KMS-11 (cell line): ENCODE data around the gene TMEM128.
A peak's percentile ranks its signal among the peaks of the same experiment; 100 is the strongest.

Source experiments
- H2AFZ ChIP-seq: fragments of 200-600 bp; sonication (generic); 2 replicates; pipeline ENCODE4 v1.6.1; 2016; ENCODE audit warnings: antibody characterized with exemption, mixed run types, low read depth
- H3K27ac ChIP-seq: fragments of 200-600 bp; sonication (generic); 2 replicates; pipeline ENCODE4 v1.6.1; 2016; ENCODE audit warnings: mild to moderate bottlenecking, mixed run types
- H3K27me3 ChIP-seq: fragments of 200-600 bp; sonication (generic); 2 replicates; pipeline ENCODE4 v1.6.1; 2017; ENCODE audit warnings: mild to moderate bottlenecking, low read depth, mixed run types, moderate library complexity; ENCODE audit not compliant: insufficient read depth
- H3K36me3 ChIP-seq: fragments of 200-600 bp; sonication (generic); 2 replicates; pipeline ENCODE4 v1.6.1; 2017; ENCODE audit warnings: mild to moderate bottlenecking, mixed run types; ENCODE audit not compliant: insufficient read depth
- H3K4me1 ChIP-seq: fragments of 200-600 bp; sonication (generic); 2 replicates; pipeline ENCODE4 v1.6.1; 2016; ENCODE audit warnings: mild to moderate bottlenecking, low read depth, mixed run types; ENCODE audit not compliant: poor library complexity, severe bottlenecking
- H3K4me2 ChIP-seq: fragments of 200-600 bp; sonication (generic); 2 replicates; pipeline ENCODE4 v1.7.0; 2016; ENCODE audit warnings: mild to moderate bottlenecking, mixed run types
- H3K4me3 ChIP-seq: fragments of 200-600 bp; sonication (generic); IDR thresholded peaks from 2 replicates; pipeline ENCODE4 v1.6.1; 2017; ENCODE audit warnings: low read depth, low read length, mixed read lengths; ENCODE audit not compliant: insufficient read depth
- H3K79me2 ChIP-seq: fragments of 200-600 bp; sonication (generic); 2 replicates; pipeline ENCODE4 v1.6.1; 2016; ENCODE audit warnings: low read depth, mixed run types; ENCODE audit not compliant: insufficient read depth
- H3K9ac ChIP-seq: fragments of 200-600 bp; sonication (generic); 2 replicates; pipeline ENCODE4 v1.6.1; 2016; ENCODE audit warnings: mild to moderate bottlenecking, mixed run types
- H4K20me1 ChIP-seq: fragments of 200-600 bp; sonication (generic); 2 replicates; pipeline ENCODE4 v1.6.1; 2016; ENCODE audit warnings: mild to moderate bottlenecking, mixed run types; ENCODE audit not compliant: insufficient read depth
- CTCF ChIP-seq: fragments of 200-600 bp; sonication (generic); conservative IDR thresholded peaks from 2 replicates; pipeline ENCODE4 v1.6.1; 2017; ENCODE audit warnings: low read depth, mild to moderate bottlenecking, antibody characterized with exemption, low read length, moderate library complexity, mixed read lengths

TMEM128 gene

GRCh38 chr4:4289597-4289940 is 41.5 kb upstream of the TMEM128 start:
- peak overlapping the region; percentile 83 for H3K9ac ChIP-seq
- peaks cover 36% of the 10 kb centered on the region for H3K79me2 ChIP-seq
- H4K20me1 ChIP-seq: no peaks in the 10 kb centered on the region
- H3K27me3 ChIP-seq: no peaks in the 10 kb centered on the region
- H3K4me2 ChIP-seq: peak overlapping the region; percentile 78
- peak overlapping the region; percentile 52; the same call in 1 of the 2 replicates for H2AFZ ChIP-seq
- peak overlapping the region; percentile 53; the same call in 1 of the 2 replicates for H3K27ac ChIP-seq
- H3K4me3 ChIP-seq: no peak overlapping the region
- H3K36me3 ChIP-seq: no peaks in the 10 kb centered on the region; the same call in 1 of the 2 replicates
- TF ChIP-seq CTCF: no peak
- peaks cover 13% of the 10 kb centered on the region for H3K4me1 ChIP-seq

- no peaks in the 10 kb centered on the region; the same call in 1 of the 2 replicates for H3K36me3 ChIP-seq
- peaks cover 36% of the 10 kb centered on the region for H3K79me2 ChIP-seq
- 0 out of 2 replicates have a peak overlapping the region, but pooled peaks have one; percentile 52 for H2AFZ ChIP-seq
- no peak for TF ChIP-seq CTCF
- H3K4me2 ChIP-seq: peak overlapping the region; percentile 78
- H4K20me1 ChIP-seq: no peaks in the 10 kb centered on the region
- H3K4me3 ChIP-seq: no peak overlapping the region
- peak overlapping the region; percentile 83 for H3K9ac ChIP-seq
- H3K27ac ChIP-seq: peak overlapping the region; percentile 53; the same call in 1 of the 2 replicates
- peaks cover 13% of the 10 kb centered on the region for H3K4me1 ChIP-seq
- no peaks in the 10 kb centered on the region for H3K27me3 ChIP-seq
These were observed 41.0 kb upstream of the TMEM128 start for GRCh38 chr4:4289055-4289454.

GRCh38 chr4:4288098-4288497 is 40.1 kb upstream of the TMEM128 start:
- no peaks in the 10 kb centered on the region; the same call in 1 of the 2 replicates for H3K36me3 ChIP-seq
- TF ChIP-seq CTCF: no peak

GRCh38 chr4:4284827-4285618 is 37.0 kb upstream of the TMEM128 start:
- Histone ChIP-seq H3K27ac (no peak overlapping the region), H3K4me3 (no peak overlapping the region), H3K36me3 (no peaks in the 10 kb centered on the region; the same call in 1 of the 2 replicates), H3K4me2 (no peak overlapping the region), H3K9ac (no peak overlapping the region), H3K4me1 (peaks cover 5% of the 10 kb centered on the region), H2AFZ (no peak overlapping the region), H3K79me2 (peaks cover 36% of the 10 kb centered on the region), H4K20me1 (no peaks in the 10 kb centered on the region), H3K27me3 (no peaks in the 10 kb centered on the region)
- no peak for TF ChIP-seq CTCF

More at GRCh38 chr4:4288098-4288497, 40.1 kb upstream of the TMEM128 start:
- no peaks in the 10 kb centered on the region for H3K27me3 ChIP-seq
- H3K4me3 ChIP-seq: no peak overlapping the region
- H3K9ac ChIP-seq: no peak overlapping the region
- H2AFZ ChIP-seq: no peak overlapping the region
- no peaks in the 10 kb centered on the region for H4K20me1 ChIP-seq
- H3K4me2 ChIP-seq: 0 out of 2 replicates have a peak overlapping the region, but pooled peaks have one; percentile 78
- peaks cover 36% of the 10 kb centered on the region for H3K79me2 ChIP-seq
- H3K4me1 ChIP-seq: peaks cover 13% of the 10 kb centered on the region
- H3K27ac ChIP-seq: no peak overlapping the region
